Measurements from ENCODE around the gene SLC18A2. TPM values are rescaled to one million over a fixed set of nuclear protein-coding genes. Genes with fewer than 3 reads are reported as not detected.

SLC18A2 gene
- total and polyA plus RNA-seq, 2 donors (not counting 3 experiments of a cell fraction or from before 2014, with no cell fraction given): not detected

GRCh38 chr10:117266400-117266799, 25.5 kb downstream of the SLC18A2 start:
- Histone ChIP-seq H3K9me1 (replicated peaks; ENCODE audit: control insufficient read depth, extremely low read depth, insufficient read depth, low read length) (no peaks in the 10 kb centered on the region), H3K4me3 (replicated peaks in 1 of 3; ENCODE audit: insufficient read depth in 1 of 3, low read depth in 1 of 3, low read length in 3 of 3) (no peak overlapping the region), H3K27ac (ENCODE audit: insufficient read depth, low read depth, low read length) (no peak overlapping the region), H3K27me3 (ENCODE audit: control insufficient read depth in 2 of 2, insufficient read depth in 2 of 2, low read length in 2 of 2) (no peaks in the 10 kb centered on the region), H3K36me3 (ENCODE audit: control insufficient read depth in 2 of 2, extremely low read depth in 1 of 2, insufficient read depth in 2 of 2, low read length in 2 of 2) (no peaks in the 10 kb centered on the region), H3K79me2 (ENCODE audit: control insufficient read depth, insufficient read depth, low read length) (no peaks in the 10 kb centered on the region), H3K9ac (replicated peaks; ENCODE audit: extremely low read depth, insufficient read depth, low read length) (no peak overlapping the region), H3K9me3 (replicated peaks; ENCODE audit: control insufficient read depth, insufficient read depth, low read length) (no peaks in the 10 kb centered on the region), H2AFZ (ENCODE audit: low read depth, low read length) (no peak overlapping the region), H3K4me1 (ENCODE audit: control insufficient read depth, extremely low read depth, insufficient read depth, low read length) (no peaks in the 10 kb centered on the region), H4K20me1 (replicated peaks; ENCODE audit: control insufficient read depth, extremely low read depth, insufficient read depth, low read length) (no peaks in the 10 kb centered on the region), H3K4me2 (ENCODE audit: insufficient read depth, low read length) (no peak overlapping the region)
- dilution Hi-C loops (cut with MboI; ENCODE audit: extremely low pct_ligation_motif_present, low sequenced_read_pairs) (no loop called here), intact Hi-C loops (cut with micrococcal nuclease) (no loop called here)
- ChIA-PET CTCF (interaction anchor here (1.1 to 1.5 kb wide), 3 partner anchors 11 to 469 kb away, joined by 3 read pairs; no protein-coding TSS in a partner anchor), POLR2A (no interaction called here)
- FAIRE-seq (no peak), DNase-seq (ENCODE audit: low read depth, low spot score) (no peak)
- TF ChIP-seq EZH2 (IDR thresholded peaks at IDR 0.05; ENCODE audit: borderline replicate concordance, low read depth, low read length, severe bottlenecking) (no peak), POLR2A (IDR thresholded peaks at IDR 0.05; ENCODE audit: low read depth, low read length) (no peak), POLR2AphosphoS5 (IDR thresholded peaks at IDR 0.05; ENCODE audit: insufficient read depth, low read depth, low read length) (no peak), CTCF (IDR thresholded peaks at IDR 0.05; ENCODE audit: extremely low read depth in 1 of 2, insufficient read depth in 1 of 2, low read depth in 1 of 2, low read length in 2 of 2) (no peak), MYC (IDR thresholded peaks at IDR 0.05; ENCODE audit: low read depth, low read length) (no peak), MAX (IDR thresholded peaks at IDR 0.05; ENCODE audit: insufficient read depth, insufficient read length) (no peak), GATA2 (IDR thresholded peaks at IDR 0.05; ENCODE audit: insufficient read depth, insufficient read length, low read depth, low read length) (no peak), FOS (IDR thresholded peaks at IDR 0.05; ENCODE audit: borderline replicate concordance, insufficient read depth, low read length) (no peak), JUN (IDR thresholded peaks at IDR 0.05; ENCODE audit: borderline replicate concordance, insufficient read depth, insufficient read length, low read depth) (no peak)
- no TSS peak for BruUV-seq (replicated peaks)

Measured in endothelial cell of umbilical vein (primary cell).